BE2C (cell line): Measurements from ENCODE around the gene COL4A2.

ENCODE experiments used
- DNase-seq: peaks from one replicate; pipeline ENCODE4 v3.0.0-alpha.2; 2020
- H3K27me3 ChIP-seq: fragments of 250-450 bp; sonication (Bioruptor Pico); 2 replicates; pipeline ENCODE4 v1.5.1; 2020; ENCODE audit warnings: mild to moderate bottlenecking
- H3K36me3 ChIP-seq: fragments of 250-450 bp; sonication (Bioruptor Pico); 2 replicates; pipeline ENCODE4 v1.5.1; 2020; ENCODE audit warnings: mild to moderate bottlenecking
- H3K4me1 ChIP-seq: fragments of 250-450 bp; sonication (Bioruptor Pico); 2 replicates; pipeline ENCODE4 v1.5.1; 2020
- H3K4me3 ChIP-seq: 2 replicates; pipeline ENCODE4 v1.5.1; 2011; ENCODE audit warnings: low read depth, low read length
- H3K9me3 ChIP-seq: fragments of 250-450 bp; sonication (Bioruptor Pico); 2 replicates; pipeline ENCODE4 v1.5.1; 2020
- TF ChIP-seq, protein P1 (sequence below): IDR thresholded peaks from 2 replicates; pipeline ENCODE4 v1.5.1; 2012; ENCODE audit warnings: mild to moderate bottlenecking, low read depth, low read length

The COL4A2 gene

DNA sequence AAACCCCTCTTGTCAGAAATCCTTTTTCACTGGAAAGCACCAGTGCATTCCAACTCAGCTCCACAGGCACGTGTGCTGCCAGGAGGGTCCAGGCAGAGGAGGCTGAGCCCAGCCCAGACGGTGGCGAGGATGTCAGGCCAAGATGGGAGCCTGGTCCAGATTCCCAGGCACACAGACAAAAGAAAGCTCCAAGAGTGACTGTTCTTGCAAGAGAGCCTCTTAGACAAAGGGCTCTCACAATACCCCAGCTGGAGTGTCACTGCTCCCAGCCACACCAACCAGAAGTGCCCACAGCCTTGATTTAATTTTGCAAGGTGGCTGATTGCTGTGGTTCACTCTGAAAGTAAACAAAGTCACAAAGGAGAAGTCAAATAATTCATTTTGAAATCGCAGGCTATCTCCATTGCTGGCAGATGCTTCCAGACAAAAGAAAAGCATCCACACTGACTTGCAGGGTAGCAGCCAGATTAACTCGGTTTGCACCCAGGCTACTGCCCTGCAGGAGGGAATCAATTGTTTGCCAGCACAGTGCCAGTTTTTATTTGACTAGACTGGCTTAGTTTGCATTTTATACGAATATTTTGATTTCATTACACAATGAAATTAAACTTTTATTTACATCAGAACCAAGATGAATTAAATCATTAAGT lies 159.3 kb downstream of the COL4A2 start:
- Histone ChIP-seq H3K9me3 (no peaks in the 10 kb centered on the region), H3K27me3 (no peaks in the 10 kb centered on the region), H3K4me3 (no peak overlapping the region), H3K4me1 (no peaks in the 10 kb centered on the region; the same call in 1 of the 2 replicates), H3K36me3 (no peaks in the 10 kb centered on the region)
- TF ChIP-seq, protein P1, sequence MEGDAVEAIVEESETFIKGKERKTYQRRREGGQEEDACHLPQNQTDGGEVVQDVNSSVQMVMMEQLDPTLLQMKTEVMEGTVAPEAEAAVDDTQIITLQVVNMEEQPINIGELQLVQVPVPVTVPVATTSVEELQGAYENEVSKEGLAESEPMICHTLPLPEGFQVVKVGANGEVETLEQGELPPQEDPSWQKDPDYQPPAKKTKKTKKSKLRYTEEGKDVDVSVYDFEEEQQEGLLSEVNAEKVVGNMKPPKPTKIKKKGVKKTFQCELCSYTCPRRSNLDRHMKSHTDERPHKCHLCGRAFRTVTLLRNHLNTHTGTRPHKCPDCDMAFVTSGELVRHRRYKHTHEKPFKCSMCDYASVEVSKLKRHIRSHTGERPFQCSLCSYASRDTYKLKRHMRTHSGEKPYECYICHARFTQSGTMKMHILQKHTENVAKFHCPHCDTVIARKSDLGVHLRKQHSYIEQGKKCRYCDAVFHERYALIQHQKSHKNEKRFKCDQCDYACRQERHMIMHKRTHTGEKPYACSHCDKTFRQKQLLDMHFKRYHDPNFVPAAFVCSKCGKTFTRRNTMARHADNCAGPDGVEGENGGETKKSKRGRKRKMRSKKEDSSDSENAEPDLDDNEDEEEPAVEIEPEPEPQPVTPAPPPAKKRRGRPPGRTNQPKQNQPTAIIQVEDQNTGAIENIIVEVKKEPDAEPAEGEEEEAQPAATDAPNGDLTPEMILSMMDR: no peak
- no peak for DNase-seq

DNA sequence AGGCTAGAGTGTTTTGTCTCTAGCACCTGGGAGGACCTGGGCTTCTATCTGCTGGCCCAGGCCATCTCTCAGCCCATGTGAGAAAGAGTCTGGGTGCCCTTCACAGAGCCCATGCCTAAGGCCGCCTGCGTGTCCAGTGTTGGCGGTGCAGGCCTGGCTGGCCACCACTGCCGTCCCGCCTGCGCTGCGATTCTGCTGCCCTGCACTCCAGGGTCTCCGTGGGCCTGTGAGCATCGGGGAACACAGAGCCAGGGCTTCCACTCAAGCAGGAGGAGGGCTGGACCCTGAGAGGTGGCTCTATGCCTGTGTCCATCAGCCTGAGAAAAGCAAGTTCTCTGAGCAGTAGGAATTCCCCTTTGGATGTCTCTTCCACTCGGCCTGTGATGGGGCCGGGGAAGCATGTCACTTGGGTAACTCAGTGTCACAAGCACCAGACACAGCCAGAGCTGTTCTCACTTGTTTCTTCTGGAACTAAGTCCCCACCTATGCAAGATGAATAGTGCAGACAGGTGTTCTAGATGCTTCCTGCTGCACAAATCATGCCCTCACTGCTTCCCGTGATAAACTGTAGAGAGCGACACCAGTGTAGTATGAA lies 160.5 kb downstream of the COL4A2 start:
- H3K36me3 ChIP-seq: no peaks in the 10 kb centered on the region
- TF ChIP-seq, protein P1: no peak
- no peak overlapping the region for H3K4me3 ChIP-seq
- no peaks in the 10 kb centered on the region for H3K27me3 ChIP-seq
- H3K4me1 ChIP-seq: peaks cover 3% of the 10 kb centered on the region; the same call in 1 of the 2 replicates
- no peaks in the 10 kb centered on the region for H3K9me3 ChIP-seq
- DNase-seq: no peak

DNA sequence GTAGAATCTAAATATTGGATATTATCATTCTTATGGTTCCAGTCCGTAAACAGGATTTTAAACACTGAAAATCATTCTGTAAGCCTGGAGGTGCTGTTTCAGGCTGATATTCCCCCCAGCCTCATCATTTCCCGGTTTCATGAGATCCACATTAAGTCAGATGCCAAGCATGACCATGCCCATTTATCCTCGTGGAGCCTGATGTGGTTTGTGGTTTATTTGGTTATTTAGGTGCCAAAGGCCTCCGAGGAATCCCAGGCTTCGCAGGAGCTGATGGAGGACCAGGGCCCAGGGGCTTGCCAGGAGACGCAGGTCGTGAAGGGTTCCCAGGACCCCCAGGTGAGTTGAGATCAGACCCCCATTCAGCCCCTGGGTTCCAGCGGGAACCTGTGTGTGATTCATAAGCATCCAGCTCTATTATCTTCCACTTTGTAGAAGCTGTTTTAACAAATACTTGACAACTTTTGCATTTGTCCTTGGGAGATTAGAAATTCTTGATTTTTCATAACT lies 162.0 kb downstream of the COL4A2 start:
- no peak overlapping the region for H3K4me3 ChIP-seq
- TF ChIP-seq, protein P1: no peak
- H3K27me3 ChIP-seq: no peaks in the 10 kb centered on the region
- H3K9me3 ChIP-seq: no peaks in the 10 kb centered on the region
- H3K4me1 ChIP-seq: peaks cover 3% of the 10 kb centered on the region; the same call in 1 of the 2 replicates
- H3K36me3 ChIP-seq: no peaks in the 10 kb centered on the region
- DNase-seq: no peak

DNA sequence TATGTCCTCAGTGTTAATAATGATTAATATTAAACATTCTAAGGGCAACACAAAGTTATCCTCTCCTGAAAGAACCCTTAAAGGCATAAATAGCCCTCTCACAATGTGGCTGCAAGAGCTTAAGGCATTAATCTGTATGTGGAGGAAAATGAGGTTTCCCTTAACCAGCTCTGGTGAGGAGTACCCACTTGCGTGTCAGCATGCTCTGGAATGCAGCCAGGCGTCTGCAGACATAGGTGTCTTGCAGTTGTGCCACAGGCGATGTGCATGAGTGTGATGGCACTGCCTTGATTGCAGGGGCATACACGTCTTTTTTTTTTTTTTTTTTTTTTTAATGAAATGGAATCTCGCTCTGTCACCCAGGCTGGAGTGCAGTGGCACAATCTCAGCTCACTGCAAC lies 162.5 kb downstream of the COL4A2 start:
- TF ChIP-seq, protein P1: no peak
- Histone ChIP-seq H3K4me3 (no peak overlapping the region), H3K9me3 (no peaks in the 10 kb centered on the region), H3K4me1 (peaks cover 3% of the 10 kb centered on the region; the same call in 1 of the 2 replicates), H3K36me3 (no peaks in the 10 kb centered on the region), H3K27me3 (no peaks in the 10 kb centered on the region)
- DNase-seq: no peak

DNA sequence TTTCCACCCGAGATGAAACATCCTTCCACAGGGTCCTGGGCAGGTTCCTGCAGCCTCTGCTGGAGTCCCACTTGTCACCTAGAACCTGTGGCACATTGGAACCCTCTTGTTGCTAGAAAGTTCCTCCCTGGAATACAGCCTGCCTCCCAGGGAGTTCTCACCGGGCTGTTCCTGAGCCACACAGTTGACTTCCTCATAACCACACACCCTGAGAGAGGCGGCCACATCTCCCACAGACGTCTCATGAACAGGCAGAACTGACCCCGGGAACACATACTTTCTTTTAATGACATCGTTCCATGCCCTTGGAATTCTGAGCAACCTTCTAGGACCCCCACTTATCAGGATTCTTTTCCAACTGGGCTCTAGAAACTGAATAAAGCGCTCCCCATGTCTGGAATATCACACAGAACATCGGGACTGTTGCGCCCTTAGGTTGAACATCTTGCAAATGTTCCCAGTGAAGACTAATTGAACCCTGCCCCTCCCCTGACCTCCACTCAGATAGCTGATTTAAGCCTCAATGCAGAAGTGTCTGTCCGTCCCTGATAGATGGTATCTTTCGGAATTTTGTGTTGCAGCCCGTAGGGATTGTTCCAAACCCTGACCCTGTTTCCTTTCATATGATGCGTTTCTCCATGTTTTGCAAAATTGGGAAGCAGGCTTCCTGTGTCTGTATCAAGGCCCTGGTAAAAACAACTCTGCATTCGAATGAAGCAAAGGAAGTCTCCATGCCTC lies 163.4 kb downstream of the COL4A2 start:
- TF ChIP-seq, protein P1: no peak
- no peaks in the 10 kb centered on the region for H3K36me3 ChIP-seq
- H3K9me3 ChIP-seq: no peaks in the 10 kb centered on the region
- H3K4me1 ChIP-seq: peaks cover 3% of the 10 kb centered on the region; the same call in 1 of the 2 replicates
- no peak for DNase-seq
- H3K4me3 ChIP-seq: no peak overlapping the region
- H3K27me3 ChIP-seq: no peaks in the 10 kb centered on the region
